BE2C (cell line): ENCODE data around the gene CTSD.

Source experiments
- DNase-seq: peaks from one replicate; pipeline ENCODE4 v3.0.0-alpha.2; 2020
- H3K27me3 ChIP-seq: fragments of 250-450 bp; sonication (Bioruptor Pico); 2 replicates; pipeline ENCODE4 v1.5.1; 2020; ENCODE audit warnings: mild to moderate bottlenecking
- H3K36me3 ChIP-seq: fragments of 250-450 bp; sonication (Bioruptor Pico); 2 replicates; pipeline ENCODE4 v1.5.1; 2020; ENCODE audit warnings: mild to moderate bottlenecking
- H3K4me1 ChIP-seq: fragments of 250-450 bp; sonication (Bioruptor Pico); 2 replicates; pipeline ENCODE4 v1.5.1; 2020
- H3K4me3 ChIP-seq: 2 replicates; pipeline ENCODE4 v1.5.1; 2011; ENCODE audit warnings: low read depth, low read length
- H3K9me3 ChIP-seq: fragments of 250-450 bp; sonication (Bioruptor Pico); 2 replicates; pipeline ENCODE4 v1.5.1; 2020
- TF ChIP-seq, protein P1 (sequence below): IDR thresholded peaks from 2 replicates; pipeline ENCODE4 v1.5.1; 2012; ENCODE audit warnings: mild to moderate bottlenecking, low read depth, low read length

Gene CTSD

GRCh38 chr11:1747753-1748635 is 15.7 kb downstream of the CTSD start:
- H3K4me1 ChIP-seq: peaks cover 7% of the 10 kb centered on the region; the same call in 1 of the 2 replicates
- H3K4me3 ChIP-seq: no peak overlapping the region
- H3K27me3 ChIP-seq: peaks cover 22% of the 10 kb centered on the region
- no peaks in the 10 kb centered on the region for H3K9me3 ChIP-seq
- no peaks in the 10 kb centered on the region for H3K36me3 ChIP-seq
- DNase-seq: no peak
- TF ChIP-seq, protein P1, sequence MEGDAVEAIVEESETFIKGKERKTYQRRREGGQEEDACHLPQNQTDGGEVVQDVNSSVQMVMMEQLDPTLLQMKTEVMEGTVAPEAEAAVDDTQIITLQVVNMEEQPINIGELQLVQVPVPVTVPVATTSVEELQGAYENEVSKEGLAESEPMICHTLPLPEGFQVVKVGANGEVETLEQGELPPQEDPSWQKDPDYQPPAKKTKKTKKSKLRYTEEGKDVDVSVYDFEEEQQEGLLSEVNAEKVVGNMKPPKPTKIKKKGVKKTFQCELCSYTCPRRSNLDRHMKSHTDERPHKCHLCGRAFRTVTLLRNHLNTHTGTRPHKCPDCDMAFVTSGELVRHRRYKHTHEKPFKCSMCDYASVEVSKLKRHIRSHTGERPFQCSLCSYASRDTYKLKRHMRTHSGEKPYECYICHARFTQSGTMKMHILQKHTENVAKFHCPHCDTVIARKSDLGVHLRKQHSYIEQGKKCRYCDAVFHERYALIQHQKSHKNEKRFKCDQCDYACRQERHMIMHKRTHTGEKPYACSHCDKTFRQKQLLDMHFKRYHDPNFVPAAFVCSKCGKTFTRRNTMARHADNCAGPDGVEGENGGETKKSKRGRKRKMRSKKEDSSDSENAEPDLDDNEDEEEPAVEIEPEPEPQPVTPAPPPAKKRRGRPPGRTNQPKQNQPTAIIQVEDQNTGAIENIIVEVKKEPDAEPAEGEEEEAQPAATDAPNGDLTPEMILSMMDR: no peak

DNA sequence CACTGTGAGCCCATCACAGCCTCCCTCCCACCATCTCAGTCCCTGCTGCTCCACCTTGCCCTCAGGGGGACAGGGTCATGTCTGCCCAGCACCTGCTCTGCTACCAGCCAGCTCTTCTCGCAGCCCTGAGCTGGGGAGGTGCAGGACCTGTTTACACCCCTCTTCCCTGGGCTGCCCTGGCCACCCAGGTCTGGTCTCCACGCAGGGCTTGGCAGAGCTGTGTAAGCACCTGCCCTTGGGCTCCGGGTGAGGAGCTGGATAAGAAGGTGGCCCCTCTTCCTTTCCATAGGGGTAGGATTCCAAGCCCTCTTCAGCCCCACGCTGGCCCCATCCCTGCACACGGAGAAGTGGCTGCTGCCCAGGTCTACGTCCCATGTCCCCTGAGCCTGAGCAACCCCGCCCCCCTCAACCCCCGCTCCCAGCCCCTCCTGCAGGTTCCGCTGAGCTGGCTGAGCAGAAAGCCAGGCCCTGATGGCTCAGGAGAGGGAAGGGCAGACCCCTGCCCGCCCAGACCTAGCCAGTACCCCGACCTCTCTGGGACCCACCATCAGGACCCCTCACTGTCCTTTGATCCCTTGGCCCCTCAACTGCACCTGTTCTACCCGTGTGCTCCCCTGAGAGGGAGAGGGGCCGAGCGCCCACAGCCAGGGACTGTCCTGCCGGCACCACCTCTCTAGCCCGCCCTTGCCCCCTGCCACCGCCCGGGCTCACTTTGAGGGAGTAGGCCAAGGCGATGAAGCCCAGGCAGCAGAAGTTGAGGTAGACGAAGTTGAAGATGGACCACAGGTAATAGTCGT is 16.6 kb downstream of the CTSD start:
- no peak for DNase-seq
- Histone ChIP-seq H3K4me1 (peaks cover 4% of the 10 kb centered on the region; the same call in 1 of the 2 replicates), H3K36me3 (no peaks in the 10 kb centered on the region), H3K27me3 (peaks cover 22% of the 10 kb centered on the region), H3K4me3 (no peak overlapping the region), H3K9me3 (no peaks in the 10 kb centered on the region)
- TF ChIP-seq, protein P1: no peak

GRCh38 chr11:1746511-1746931 is 17.2 kb downstream of the CTSD start:
- no peak for DNase-seq
- no peaks in the 10 kb centered on the region for H3K36me3 ChIP-seq
- no peaks in the 10 kb centered on the region for H3K9me3 ChIP-seq
- H3K4me1 ChIP-seq: no peaks in the 10 kb centered on the region; the same call in 1 of the 2 replicates
- H3K27me3 ChIP-seq: peaks cover 22% of the 10 kb centered on the region
- TF ChIP-seq, protein P1: no peak
- H3K4me3 ChIP-seq: no peak overlapping the region

- Histone ChIP-seq H3K4me3 (no peak overlapping the region), H3K4me1 (no peaks in the 10 kb centered on the region; the same call in 1 of the 2 replicates), H3K9me3 (no peaks in the 10 kb centered on the region), H3K27me3 (peaks cover 22% of the 10 kb centered on the region), H3K36me3 (no peaks in the 10 kb centered on the region)
- TF ChIP-seq, protein P1: no peak
- no peak for DNase-seq
Measured at GRCh38 chr11:1745701-1746320, 17.9 kb downstream of the CTSD start.

DNA sequence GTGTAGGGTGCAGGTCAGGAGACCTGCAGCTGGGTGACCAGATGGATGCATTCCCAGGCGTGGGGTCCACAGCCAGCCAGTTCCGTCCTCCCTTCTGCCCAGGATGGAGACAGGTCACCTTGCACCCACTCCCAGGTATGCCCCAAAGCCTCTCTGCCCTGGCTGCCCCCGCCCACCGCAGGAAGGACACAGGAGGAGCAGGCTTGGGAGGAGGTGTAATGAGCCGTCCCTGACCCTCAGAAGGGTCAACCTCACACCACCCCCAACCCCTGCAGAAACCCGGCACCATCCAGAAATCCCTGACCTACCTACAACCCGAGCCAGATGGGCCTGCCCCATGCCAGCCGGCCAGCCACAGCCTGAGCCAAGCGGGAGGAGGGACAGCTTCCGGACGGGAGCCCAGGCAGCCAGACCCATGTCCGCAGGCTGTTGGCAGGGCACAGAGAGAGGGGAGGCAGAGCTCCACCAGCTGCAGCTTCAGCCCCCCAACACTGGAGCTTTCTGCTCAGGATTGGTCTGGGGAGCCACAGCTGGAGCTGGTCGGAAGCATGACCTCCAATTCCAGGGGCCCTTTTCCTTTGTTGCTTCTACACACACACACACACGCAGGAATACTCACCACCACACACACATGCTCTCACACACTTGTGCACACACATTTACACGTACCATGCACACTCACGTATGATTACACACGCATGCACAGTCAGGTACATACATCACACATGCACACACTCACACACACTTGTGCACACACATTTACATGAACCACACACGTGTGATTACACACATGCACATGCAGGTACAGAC is 18.6 kb downstream of the CTSD start:
- Histone ChIP-seq H3K4me3 (no peak overlapping the region), H3K36me3 (no peaks in the 10 kb centered on the region), H3K4me1 (no peaks in the 10 kb centered on the region), H3K9me3 (no peaks in the 10 kb centered on the region), H3K27me3 (peaks cover 22% of the 10 kb centered on the region)
- TF ChIP-seq, protein P1: no peak
- DNase-seq: no peak
